Measurements from ENCODE around the gene NUP93. TPM values are rescaled to one million over a fixed set of nuclear protein-coding genes. Genes with fewer than 3 reads are reported as not detected.
A peak's percentile ranks its signal among the peaks of the same experiment; 100 is the strongest.

The NUP93 gene
- total RNA-seq, result 23.5 and 36.4 TPM in 2 replicates
- polyA plus RNA-seq, result 35.7 and 39.6 TPM in 2 replicates

DNA sequence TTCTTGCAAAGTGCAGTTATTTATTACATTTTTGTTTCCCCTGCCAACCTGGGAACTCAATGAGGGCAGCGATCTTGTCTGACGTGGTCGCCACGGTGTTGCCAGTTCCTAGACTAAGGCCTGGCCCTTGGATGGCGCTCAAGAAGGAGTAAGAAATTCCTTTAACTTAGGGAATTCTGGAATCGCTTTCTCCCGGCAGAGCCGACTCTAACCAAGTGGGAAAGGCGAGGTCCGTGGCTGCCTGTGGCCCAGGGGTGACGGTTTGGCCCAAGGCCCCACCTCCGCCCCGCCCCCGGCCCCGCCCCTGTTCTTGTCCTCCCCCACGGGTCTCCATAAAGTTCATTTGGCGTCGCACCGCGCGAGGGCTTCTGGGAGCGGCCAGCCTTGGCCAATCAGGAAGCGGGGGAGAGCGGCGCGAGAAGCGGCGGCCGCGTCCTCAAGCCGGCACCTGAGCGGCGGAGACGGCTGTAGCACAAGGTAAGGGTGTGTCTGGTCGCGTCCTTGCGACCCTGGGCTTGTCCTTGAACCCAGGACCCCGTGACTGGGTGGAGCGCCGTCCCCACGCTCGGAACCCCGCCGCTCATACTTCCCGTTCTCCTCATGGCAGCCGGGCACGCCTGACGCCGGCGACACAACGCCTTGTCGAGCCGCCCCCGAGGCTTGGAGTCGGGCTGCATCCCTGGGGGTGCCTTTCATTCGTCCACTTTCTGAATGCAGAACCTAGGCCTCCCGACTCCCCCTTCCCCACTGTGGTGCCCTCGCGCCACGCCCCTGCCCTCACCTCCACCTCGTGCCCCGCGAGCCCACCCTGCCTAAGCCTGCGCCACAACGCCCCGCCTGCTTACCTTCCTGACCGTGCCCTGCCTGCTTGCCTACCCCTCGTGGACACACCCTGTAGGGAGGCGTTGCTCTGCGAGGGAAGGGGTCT, at the start of gene NUP93:
Gene NUP93 (plus strand): TSS at position 395 of the 928 bp plus-strand sequence. CDS start 18,119 bp downstream, outside the sequence.
- Histone ChIP-seq H2AFZ (peak within 1 kb of the TSS; percentile 82), H3K79me2 (peaks cover 31% of the 10 kb centered on the region), H3K27me3 (no peaks in the 10 kb centered on the region), H3K36me3 (replicated peaks; ENCODE audit: insufficient read depth, low read depth) (no peaks in the 10 kb centered on the region), H3K27ac (peak within 1 kb of the TSS; percentile 85), H4K20me1 (ENCODE audit: insufficient read depth, poor library complexity, severe bottlenecking) (no peaks in the 10 kb centered on the region), H3K4me1 (ENCODE audit: insufficient read depth) (no peaks in the 10 kb centered on the region), H3K9me3 (ENCODE audit: low read depth) (no peaks in the 10 kb centered on the region), H3K4me3 (peak within 1 kb of the TSS; percentile 61), H3K4me2 (peak within 1 kb of the TSS; percentile 94), H3K9me2 (replicated peaks; ENCODE audit: insufficient read depth) (no peaks in the 10 kb centered on the region)
- DNase-seq (ENCODE audit: low spot score), result peak; percentile 96
- TF ChIP-seq, protein P1, sequence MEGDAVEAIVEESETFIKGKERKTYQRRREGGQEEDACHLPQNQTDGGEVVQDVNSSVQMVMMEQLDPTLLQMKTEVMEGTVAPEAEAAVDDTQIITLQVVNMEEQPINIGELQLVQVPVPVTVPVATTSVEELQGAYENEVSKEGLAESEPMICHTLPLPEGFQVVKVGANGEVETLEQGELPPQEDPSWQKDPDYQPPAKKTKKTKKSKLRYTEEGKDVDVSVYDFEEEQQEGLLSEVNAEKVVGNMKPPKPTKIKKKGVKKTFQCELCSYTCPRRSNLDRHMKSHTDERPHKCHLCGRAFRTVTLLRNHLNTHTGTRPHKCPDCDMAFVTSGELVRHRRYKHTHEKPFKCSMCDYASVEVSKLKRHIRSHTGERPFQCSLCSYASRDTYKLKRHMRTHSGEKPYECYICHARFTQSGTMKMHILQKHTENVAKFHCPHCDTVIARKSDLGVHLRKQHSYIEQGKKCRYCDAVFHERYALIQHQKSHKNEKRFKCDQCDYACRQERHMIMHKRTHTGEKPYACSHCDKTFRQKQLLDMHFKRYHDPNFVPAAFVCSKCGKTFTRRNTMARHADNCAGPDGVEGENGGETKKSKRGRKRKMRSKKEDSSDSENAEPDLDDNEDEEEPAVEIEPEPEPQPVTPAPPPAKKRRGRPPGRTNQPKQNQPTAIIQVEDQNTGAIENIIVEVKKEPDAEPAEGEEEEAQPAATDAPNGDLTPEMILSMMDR (IDR thresholded peaks at IDR 0.05; ENCODE audit: poor library complexity), result no peak
- TF ChIP-seq EZH2 (IDR thresholded peaks at IDR 0.05; ENCODE audit: borderline replicate concordance), result no peak
- 1% methylated on average over 66 of the region's 70 CpGs for WGBS (ENCODE audit: low lambda C conversion rate, missing lambda C conversion rate)

DNA sequence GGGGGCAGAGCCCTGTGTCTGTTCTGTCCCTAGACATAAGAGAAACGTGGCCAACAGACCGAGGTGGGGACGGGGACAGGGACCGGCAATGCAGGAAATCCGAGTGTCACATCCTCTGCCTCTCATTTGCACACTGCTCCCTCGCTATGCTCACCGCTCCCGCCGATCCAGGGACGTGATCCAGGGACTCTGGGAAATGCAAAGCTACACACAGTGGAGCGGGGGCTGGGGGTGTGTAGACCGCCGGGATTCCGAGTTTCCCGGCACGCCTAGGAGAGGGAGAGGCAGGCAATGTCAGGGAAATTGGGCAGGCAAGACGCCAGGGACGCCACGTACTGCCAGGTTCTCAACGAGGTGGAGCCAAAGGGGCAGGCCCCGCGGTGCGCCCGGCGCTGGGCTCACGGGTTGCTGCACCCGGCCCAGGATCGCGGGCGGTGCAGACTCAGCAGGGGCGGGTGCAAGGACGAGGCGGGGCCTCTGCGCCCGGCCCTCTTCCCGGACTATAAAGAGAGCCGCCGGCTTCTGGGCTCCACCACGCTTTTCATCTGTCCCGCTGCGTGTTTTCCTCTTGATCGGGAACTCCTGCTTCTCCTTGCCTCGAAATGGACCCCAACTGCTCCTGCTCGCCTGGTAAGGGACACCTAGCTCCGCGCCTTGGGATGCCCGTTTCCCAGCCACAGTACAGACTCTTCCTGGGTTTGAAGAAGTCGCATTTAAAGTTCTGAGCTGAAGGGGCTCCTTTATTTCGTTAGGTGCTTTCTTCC, 47.8 kb upstream of the NUP93 start, which contains the start of gene MT1X:
Gene MT1X (plus strand): TSS at position 532 of the 764 bp plus-strand sequence. CDS start 71 bp downstream, at position 603.
- Histone ChIP-seq H3K79me2 (no peaks in the 10 kb centered on the region), H4K20me1 (ENCODE audit: insufficient read depth, poor library complexity, severe bottlenecking) (no peaks in the 10 kb centered on the region), H2AFZ (peak within 1 kb of the TSS; percentile 43), H3K27me3 (peaks cover 23% of the 10 kb centered on the region), H3K9me2 (replicated peaks; ENCODE audit: insufficient read depth) (no peaks in the 10 kb centered on the region), H3K4me1 (ENCODE audit: insufficient read depth) (peaks cover 7% of the 10 kb centered on the region), H3K4me2 (peak within 1 kb of the TSS; percentile 78), H3K4me3 (peak within 1 kb of the TSS; percentile 29), H3K9me3 (ENCODE audit: low read depth) (no peaks in the 10 kb centered on the region), H3K27ac (no peak within 1 kb of the TSS), H3K36me3 (replicated peaks; ENCODE audit: insufficient read depth, low read depth) (no peaks in the 10 kb centered on the region)
- WGBS (ENCODE audit: low lambda C conversion rate, missing lambda C conversion rate), result 2% methylated on average over 47 of the region's 49 CpGs
- peak; percentile 93 for DNase-seq (ENCODE audit: low spot score)
- no peak for TF ChIP-seq EZH2 (IDR thresholded peaks at IDR 0.05; ENCODE audit: borderline replicate concordance)
- no peak for TF ChIP-seq EZH2phosphoT487 (IDR thresholded peaks at IDR 0.05; ENCODE audit: low read depth, severe bottlenecking, unreplicated experiment)
- TF ChIP-seq, protein P1 (IDR thresholded peaks at IDR 0.05; ENCODE audit: poor library complexity), result no peak

DNA sequence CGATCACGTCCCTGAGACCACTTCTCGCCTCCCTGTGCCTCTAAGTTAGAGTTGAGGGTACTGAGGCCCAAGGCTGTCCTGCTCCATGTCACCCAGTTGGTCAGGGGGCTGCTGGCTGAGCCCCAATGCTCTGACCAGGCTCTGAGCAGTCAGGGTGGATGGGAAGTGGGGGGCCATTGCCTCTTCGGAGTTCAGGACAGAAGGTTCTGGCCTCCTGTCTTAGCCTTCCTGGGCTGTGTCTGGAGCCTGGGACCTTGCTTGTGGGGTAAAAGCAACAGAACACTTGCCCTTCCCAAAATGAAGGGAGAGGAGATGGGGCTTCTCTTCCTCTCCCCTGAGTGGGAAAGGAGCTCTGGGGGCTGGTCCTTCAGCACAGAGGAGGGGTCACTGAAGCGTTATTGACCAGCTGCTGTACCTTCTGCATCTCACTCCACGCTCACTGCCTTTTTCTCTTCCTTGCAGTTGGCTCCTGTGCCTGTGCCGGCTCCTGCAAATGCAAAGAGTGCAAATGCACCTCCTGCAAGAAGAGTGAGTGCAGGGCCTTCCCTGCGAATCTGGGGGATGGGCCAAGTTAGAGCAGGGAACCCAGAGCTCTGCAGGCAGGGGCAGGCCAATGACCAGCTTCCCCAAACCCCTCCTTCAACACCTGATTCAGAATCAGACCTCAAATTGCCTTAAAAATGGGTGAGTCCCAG, 47.1 kb upstream of the NUP93 start:
- Histone ChIP-seq H3K27me3 (peaks cover 16% of the 10 kb centered on the region), H3K27ac (no peak overlapping the region), H3K9me3 (ENCODE audit: low read depth) (no peaks in the 10 kb centered on the region), H3K36me3 (replicated peaks; ENCODE audit: insufficient read depth, low read depth) (no peaks in the 10 kb centered on the region), H3K4me2 (peak overlapping the region; percentile 78), H4K20me1 (ENCODE audit: insufficient read depth, poor library complexity, severe bottlenecking) (no peaks in the 10 kb centered on the region), H2AFZ (peak overlapping the region; percentile 43), H3K79me2 (no peaks in the 10 kb centered on the region), H3K4me3 (peak overlapping the region; percentile 6), H3K4me1 (ENCODE audit: insufficient read depth) (peaks cover 7% of the 10 kb centered on the region), H3K9me2 (replicated peaks; ENCODE audit: insufficient read depth) (no peaks in the 10 kb centered on the region)
- WGBS (ENCODE audit: low lambda C conversion rate, missing lambda C conversion rate), result 39% methylated on average over 8 of the region's 8 CpGs
- DNase-seq (ENCODE audit: low spot score), result no peak
- TF ChIP-seq, protein P1 (IDR thresholded peaks at IDR 0.05; ENCODE audit: poor library complexity), result no peak
- TF ChIP-seq EZH2phosphoT487 (IDR thresholded peaks at IDR 0.05; ENCODE audit: low read depth, severe bottlenecking, unreplicated experiment) (no peak), EZH2 (IDR thresholded peaks at IDR 0.05; ENCODE audit: borderline replicate concordance) (peak; percentile 35)

Measured in hepatocyte (in vitro differentiated cells).